GM18499 (cell line): Measurements from ENCODE around the gene TNFRSF17.
"Not testable (repeated sequence)": the region's sequence is repeated elsewhere in the genome, so short reads cannot be mapped to it uniquely, and the experiment has no call there.

Source experiments
- ATAC-seq: cut with Tn5 transposase; IDR thresholded peaks from one replicate; pipeline ENCODE4 v1.9.1; 2021; ENCODE audit warnings: moderate number of reproducible peaks; ENCODE audit not compliant: insufficient read depth, unreplicated experiment

TNFRSF17 gene

DNA sequence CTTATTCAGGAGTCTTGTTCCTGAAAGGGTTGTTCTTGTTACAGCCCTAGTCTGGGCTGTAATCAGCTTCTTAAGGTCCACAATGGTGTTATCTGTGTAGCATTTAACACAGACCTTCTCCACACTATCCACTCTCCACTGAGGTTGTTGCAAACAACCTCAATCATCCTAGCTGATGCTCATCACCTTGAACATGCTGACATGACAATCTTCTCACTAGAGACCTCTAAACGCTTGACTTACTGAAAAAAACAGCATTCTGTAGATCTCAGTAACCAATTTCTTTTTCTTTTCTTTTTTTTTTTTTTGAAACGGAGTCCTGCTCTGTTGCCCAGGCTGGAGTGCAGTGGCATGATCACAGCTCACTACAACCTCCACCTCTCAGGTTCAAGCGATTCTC lies 3.6 kb downstream of the TNFRSF17 start:
- no peak for ATAC-seq

DNA sequence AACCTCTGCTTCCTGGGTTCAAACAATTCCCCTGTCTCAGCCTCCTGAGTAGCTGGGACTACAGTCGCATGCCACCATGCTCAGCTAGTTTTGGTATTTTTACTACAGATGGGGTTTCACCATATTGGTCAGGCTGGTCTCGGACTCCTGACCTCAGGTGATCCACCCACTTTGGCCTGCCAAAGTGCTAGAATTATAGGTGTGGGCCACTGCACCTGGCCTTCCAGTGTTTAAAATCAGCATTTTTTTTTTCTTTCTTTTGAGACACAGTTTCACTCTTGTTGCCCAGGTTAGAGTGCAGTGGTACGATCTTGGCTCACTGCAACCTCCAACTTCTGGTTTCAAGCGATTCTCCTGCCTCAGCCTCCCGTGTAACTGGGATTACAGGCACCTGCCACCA lies 5.3 kb downstream of the TNFRSF17 start:
- not testable (repeated sequence) for ATAC-seq

DNA sequence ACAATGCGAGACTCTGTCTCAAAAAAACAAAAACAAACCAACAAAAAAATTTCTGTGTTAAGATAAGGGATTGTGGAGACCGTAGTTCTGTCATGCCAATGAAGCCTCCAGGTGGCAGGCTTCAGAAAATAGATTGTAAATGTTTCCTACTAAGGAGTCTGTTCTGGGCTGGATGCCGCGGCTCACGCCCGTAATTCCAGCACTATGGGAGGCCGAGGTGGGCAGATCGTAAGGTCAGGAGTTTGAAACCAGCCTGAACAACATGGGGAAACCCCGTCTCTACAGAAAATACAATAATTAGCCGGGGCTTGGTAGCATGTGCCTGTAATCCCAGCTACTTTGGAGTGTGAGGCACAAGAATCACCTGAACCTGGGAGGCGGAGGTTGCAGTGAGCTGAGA lies 7.1 kb downstream of the TNFRSF17 start:
- ATAC-seq, result no peak

DNA sequence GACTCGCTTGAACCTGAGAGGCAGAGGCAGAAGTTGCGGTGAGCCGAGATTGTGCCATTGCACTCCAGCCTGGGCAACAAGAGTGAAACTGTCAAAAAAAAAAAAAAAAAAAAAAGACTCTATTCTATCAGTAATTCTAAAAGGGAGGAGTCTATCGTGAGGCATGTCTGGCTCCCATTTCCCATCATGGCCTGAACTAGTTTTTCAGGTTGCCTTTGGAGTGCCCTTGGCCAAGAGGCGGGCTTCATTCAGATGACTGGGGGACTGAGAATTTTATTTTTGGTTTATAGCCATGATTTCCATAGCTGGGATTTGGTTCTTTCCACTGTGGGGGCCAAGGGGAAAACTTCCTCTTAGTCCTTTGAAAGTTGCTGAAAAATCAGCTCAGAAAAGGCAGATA lies 8.1 kb downstream of the TNFRSF17 start:
- no peak for ATAC-seq

DNA sequence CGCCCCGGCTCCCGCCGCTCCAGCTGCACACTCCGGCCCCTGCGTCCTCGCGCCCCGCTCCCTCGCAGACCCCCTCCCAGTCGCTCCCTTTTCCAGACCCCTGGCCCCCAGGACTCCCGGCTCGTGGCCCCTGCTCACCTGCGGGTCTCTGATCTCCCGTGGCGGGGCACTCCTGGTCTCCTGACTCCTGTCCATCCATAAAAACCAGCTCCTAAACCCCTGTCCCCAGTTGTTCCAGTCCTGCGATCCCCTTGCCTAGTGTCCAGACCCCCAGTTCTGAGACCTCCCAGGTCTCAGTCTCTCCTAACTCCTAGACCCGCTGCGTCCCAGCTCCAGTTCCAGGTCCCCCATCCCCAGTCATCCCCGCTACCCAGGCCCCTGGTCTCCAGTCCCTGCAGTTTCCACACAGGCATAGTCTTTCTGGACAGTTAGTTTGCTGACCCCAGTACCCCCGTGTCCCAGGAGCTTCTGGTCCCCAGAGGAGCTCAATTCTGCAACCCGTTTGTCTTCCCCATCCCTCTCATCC lies 11.9 kb downstream of the TNFRSF17 start:
- no peak for ATAC-seq

DNA sequence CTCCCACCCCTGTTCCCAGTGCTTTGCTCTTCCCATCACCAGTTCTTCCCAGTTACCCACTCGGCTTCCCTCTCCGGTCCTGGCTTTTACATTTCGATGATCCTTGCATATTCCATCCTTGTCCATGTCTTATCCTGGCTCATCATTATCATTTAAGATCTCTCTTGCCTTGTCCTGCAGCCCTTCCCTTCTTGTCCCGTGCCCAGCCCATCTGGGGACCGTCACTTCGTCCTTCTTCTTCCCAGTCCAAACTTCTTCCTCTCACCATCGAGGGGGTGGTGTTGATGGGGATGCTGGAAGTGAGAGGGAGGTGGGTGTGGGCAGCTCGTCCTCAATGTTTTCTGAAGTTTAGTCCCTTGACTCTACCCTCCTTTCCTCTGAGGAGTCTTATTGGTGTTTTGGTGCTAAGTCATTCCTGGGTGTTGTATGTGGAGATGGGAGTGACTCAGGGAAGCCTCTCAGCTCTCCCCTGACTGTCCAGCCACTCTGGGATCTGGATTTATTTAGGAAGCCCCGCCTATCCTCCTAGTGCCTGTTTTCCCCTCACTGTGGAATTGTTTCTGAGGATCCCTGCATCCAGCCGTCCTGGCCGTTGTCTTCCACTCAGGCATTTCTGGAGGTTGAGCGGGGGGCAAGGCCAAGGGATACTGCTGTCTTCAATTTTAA lies 12.5 kb downstream of the TNFRSF17 start:
- no peak for ATAC-seq

DNA sequence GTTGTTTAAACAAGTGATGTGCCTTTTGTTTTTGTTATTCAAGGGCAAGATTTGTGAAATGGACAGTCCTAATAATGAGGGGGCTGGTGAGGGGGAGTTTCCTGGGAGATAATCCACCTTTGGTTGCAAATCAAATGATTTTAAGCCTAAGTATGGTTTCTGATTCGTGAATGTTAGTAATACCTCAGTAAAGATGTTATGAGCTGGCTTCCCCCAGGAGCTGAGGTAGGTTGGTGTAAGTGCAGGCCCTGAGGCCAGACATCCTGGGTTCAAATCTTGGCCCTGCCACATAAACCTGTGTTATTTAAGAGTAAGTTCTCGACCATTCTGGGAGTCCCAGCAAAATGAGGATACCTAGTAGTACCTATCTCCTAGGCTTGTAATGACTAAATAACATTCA lies 13.1 kb downstream of the TNFRSF17 start:
- no peak for ATAC-seq

DNA sequence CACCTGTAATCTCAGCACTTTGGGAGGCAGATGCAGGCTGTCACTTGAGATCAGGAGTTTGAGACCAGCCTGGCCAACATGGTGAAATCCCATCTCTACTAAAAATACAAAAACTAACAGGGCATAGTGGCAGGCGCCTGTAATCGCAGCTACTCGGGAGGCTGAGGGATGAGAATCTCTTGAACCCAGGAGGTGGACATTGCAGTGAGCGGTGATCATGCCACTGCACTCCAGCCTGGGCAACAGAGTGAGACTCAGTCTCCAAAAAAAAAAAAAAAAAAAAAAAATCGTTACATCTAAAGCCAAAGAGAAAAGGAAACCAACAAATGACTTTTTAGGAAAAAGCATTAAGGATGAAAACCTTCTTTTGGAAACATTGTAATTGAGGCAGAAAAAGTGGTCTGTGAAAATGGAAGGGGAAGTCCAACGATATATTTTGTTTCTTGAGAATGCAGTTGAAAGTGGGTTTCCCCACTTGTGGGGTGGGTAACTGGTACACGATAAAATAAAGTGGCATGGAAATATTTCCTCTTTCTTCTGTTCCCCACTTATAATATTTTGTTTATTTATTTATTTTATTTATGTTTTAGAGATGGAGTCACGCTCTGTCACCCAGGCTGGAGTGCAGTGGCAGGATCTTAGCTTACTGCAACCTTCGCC lies 14.1 kb downstream of the TNFRSF17 start:
- ATAC-seq, result no peak

DNA sequence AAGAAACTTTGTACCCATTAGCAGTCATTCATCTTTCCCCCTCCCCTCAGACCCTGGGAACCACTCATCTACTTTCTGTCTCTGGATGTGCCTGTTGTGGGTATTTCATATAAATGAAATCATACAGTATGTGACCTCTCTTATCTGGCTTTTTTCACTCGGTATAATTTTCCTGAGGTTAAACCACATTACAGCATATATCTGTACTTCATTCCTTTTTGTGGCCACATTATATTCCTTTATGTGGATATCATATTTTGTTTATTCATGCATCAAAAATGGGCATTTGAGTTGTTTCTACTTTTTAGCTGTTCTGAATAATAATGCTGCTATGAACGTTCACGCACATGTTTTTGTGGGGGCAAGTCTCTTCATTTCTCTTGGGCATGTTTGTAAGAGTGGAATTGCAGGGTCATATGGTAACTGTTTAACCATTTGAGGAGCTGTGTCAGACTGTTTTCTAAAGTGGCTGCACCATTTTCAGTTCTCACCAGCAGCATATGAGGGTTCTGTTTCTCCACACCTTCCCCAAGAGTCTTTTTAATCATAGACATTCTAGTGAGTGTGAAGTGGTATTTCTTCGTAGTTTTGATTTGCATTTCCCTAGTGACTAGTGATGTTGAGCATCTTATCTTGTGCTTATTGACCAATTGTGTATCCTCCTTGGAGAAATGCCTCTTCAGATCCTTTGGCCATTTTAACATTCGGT lies 15.3 kb downstream of the TNFRSF17 start:
- ATAC-seq, result no peak

DNA sequence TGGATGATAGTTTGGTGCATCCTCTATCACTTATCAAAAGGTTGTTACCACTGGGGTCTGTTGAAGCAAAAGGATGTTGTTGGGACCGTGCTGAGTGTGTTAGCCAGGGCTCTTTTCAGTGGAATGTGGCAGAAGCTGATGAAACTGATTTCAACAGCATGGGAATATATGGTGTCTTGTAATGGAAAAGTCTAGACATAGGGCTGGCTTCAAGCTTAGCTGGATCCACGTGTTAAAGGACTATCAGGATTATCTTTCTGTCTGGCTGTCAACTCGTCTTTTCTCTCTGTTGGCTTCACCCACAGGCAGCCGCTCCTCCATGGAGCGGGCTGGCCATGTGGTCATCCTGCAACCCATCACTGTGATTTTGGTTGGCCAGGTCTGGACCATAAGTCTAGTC lies 20.2 kb downstream of the TNFRSF17 start:
- ATAC-seq, result no peak

DNA sequence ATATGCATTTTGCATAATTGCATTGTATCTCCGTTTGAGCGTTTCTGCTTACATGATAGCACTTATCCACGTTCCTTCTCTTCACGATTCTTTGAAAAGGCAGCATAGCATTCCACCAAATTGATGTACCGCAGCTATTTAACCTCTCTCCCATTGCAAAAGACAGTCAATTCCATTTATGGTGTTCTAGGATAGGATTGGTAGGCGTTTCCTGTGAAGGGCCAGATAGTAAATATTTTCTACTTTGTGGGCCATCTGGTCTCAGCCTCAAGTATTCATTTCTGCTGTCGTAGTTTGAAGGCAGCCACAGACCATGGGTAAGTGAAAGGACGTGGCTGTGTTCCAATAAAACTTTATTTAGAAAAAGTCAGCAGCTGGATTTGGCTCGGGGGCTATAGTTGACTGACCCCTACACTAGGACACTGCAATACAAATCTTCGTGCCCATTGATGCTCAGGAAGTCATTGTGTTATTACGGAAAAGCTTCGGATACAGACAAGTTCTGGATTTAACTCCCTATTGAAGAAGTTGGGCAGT lies 21.6 kb downstream of the TNFRSF17 start:
- ATAC-seq, result no peak

DNA sequence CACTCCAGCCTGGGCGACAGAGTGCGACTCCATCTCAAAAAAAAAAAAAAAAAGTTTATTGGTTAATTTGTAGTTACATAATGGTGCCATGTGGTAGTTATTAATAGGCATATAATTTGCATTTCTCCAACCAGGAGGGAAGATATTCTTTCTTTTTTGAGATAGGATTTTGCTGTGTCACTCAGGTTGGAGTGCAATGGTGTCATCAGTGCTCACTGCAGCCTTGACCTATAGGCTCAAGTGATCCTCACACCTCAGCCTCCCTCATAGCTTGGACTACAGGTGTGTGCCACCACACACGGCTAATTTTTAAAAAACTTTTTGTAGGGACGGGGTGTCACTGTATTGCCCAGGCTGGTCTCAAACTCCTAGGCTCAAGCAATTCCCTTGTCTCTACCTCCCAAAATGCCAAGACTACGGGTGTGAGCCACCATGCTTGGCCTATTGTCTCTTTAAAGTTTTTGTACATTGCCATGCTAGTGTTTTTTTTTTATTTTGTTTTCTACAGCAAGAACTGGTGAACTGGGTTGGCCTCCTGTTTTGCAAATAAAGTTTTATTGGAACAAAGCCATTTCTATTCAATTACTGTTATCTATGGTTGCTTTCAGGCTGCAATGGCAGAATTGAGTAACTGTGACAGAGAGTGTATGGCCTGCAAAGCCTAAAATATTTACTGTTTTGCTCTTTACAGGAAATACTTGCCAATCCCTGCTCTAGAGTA lies 23.4 kb downstream of the TNFRSF17 start:
- ATAC-seq, result no peak

DNA sequence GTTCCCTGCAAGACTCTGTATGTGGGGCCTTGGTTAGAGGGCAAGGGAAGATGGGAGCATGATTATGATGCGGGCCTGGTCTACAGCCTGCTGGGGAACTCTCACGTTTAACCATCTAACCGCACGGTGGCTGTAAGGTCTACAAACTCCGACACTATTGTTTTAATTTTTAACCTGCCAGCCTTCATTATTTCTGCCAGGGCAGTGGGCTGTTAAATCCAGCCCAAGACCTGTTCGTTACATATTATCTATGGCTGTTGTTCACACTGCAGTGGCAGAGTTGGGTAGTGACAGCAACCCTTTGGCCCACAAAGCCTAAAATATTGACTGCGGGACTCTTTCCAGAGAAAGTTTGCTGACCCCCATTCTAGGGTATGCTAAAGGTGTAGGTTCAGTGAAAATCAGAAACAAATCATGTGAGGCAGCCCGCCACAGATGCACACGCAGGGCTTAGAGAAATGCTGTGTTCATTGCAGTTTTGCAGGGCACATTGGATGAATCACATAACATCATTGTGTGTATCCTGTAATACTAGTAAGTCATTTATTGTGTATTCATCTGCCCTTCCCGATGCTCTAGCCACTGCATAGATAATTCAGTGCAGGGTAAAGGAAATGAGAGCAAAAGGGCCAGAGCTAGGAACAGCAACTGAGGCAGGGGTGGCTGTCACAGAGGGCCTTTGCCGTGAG lies 25.8 kb downstream of the TNFRSF17 start:
- ATAC-seq, result no peak

DNA sequence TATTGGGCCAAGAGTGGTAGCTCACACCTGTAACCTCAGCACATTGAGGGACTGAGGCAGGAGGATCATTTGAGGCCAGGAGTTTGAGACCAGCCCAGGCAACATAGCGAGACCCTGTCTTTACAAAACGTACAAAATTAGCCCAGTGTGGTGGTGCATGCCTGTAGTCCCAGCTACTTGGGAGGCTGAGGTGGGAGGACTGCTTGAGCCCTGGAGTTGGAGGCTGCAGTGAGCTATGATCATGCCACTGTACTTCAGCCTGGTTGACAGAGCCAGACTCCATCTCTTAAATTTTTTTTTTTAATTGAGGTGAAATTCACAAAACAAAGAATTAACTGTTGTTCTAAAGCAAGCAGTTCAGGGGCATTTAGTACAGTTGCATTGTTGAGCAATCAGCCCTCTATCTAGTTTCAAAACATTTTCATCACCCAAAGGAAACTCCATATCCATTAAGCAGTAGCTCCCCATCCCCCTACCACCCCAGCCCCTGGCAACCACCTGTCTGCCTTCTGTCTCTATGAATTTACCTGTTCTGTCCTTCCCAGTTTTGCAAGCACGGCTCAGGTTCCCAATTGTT lies 27.1 kb downstream of the TNFRSF17 start:
- no peak for ATAC-seq

DNA sequence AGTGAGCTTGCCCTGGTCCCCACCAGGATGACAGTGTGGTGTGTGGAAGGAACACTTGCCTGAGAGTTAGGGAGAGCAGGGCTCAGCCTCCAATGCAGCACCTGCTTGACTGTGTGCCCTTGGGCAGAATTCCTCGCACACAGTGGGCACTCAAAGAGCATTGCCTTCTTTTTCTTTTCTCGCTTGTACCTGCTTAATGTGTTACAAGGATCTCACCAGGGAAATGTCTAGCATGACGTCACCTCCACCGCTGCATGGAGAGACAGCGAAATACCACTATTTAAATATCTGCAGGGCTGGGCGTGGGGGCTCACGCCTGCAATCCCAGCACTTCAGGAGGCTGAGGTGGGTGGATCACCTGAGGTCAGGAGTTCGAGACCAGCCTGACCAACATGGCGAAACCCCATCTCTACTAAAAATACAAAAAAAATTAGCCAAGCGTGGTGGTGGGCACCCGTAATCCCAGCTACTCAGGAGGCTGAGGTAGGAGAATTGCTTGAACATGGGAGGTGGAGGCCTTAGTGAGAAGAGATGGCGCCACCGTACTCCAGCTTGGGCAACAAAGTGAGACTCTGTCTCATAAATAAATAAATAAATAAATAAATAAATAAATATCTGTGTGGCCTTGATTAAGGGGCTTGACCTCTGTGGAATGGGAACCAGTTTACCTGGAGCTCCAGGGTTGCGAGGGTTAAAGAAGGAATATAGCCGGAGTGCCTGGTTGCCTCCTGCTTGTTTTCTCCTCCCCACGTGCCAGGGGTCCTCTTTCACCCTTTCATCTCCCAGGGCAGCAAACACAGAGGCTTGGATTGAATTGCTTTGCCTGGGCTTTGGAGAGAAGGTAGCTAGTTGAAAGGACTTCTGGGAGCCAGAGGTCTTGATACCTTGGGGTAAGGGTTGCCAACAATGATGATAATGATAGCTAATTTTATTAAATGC lies 27.8 kb downstream of the TNFRSF17 start:
- no peak for ATAC-seq

DNA sequence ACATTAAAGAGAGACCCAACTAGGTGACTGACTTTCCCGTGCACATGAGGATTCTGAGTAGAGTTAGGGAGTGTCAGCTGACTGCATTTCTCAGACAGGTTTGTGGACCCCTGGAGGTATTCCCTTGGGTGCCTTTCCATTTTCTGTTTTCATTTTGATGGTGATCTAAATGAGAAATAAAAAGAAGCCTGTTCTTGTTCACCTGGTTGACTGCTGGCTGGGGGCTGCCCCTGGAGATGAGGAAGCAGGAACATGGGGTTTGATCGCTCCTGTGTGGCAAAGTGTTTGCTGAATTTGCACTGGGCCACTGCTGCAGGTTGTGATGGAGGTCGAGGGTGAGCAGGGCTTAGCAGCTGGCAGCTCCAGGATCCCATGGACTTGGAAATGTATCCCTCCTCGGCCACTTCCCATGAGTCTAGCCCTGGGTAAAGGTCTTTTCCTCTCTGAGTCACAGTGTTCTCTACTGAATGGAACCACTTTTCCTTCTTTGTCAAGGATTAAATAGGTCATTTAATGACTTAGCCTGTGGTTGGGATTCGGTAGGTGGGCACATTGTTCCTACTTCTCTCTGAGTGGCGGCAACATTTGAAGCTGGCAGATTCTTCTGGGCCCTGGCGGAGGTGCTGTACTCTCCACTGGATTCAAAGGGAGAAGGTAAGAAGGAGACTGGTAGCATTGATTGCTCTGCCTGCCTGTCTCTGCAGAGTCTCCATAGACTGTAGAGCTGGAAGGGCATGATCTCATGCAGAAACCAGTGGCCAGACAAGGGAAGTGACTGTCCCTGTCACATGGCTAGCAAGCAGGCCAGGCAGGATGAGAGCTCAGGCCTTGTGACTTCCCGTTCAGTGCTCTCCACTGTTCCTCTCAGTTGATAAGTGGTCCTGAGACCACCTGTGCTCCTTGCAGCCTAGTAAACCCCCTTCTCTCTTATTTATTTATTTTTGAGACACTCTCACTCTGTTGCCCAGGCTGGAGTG lies 29.4 kb downstream of the TNFRSF17 start:
- no peak for ATAC-seq
